GM18526 (cell line): Measurements from ENCODE around the gene TBCEL.

Source experiments
- POLR2A ChIP-seq: IDR thresholded peaks from 3 replicates; pipeline ENCODE4 v1.6.1; 2011; ENCODE audit not compliant: insufficient read length; ENCODE audit errors: extremely low read depth

Gene TBCEL

GRCh38 chr11:121041072-121041471, 17.2 kb downstream of the TBCEL start:
- no peak for TF ChIP-seq POLR2A

DNA sequence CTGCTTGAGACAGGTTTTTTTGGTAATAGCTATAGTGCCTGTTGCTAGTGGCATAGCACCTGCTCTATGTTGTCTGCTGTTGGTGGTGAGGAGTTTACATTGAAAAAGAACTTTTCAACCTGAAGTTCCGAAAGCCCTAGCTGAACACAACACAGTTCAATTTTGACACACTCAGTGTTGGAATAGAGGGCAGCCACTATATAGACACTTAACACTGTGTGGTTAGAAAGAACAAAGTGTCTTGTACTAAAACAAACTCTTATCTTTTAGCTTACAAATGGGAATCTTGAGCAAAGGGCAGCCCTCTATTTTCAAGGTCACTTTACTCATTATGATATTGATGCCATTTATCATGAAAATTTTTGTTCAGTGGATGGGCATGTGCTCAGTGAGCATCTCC, 18.4 kb downstream of the TBCEL start:
- TF ChIP-seq POLR2A: no peak

DNA sequence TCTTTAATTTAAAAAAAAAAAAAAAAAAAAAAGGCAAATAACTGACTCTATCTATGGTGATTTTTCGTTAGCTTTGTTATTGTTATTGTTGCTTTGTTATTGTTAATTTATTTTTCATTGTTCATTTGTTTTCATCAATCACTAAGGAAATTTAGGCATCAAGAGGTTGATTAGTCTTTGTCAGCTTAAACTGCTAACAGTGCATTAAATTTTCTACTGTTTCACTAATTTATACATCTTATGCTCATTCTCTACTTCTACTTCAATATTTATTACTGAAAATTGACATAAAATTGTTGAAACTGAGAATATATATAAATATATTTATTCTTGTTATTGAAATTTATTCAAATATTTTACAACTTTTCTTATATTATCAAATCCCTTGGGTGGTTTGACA, 24.0 kb downstream of the TBCEL start:
- no peak for TF ChIP-seq POLR2A

- TF ChIP-seq POLR2A: no peak
Observed at GRCh38 chr11:121048464-121049233, 24.7 kb downstream of the TBCEL start.

- TF ChIP-seq POLR2A: no peak
Observed at GRCh38 chr11:121053244-121053643, 29.3 kb downstream of the TBCEL start.

GRCh38 chr11:121054266-121054665, 30.4 kb downstream of the TBCEL start:
- TF ChIP-seq POLR2A: no peak

DNA sequence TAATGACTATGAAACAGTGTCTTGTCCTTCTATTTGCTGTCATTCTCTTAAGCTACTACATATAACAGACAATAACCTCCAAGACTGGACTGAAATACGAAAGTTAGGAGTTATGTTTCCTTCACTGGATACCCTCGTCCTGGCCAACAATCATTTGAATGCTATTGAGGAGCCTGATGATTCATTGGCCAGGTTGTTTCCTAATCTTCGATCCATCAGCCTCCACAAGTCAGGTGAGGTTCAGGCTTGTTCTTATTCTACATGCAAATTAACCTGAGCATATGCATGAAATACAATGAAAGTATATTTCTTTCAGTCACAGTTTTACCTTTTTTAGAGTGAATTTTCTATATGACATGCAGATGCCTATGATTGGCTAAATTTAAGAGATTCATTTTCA, 31.2 kb downstream of the TBCEL start:
- no peak for TF ChIP-seq POLR2A

DNA sequence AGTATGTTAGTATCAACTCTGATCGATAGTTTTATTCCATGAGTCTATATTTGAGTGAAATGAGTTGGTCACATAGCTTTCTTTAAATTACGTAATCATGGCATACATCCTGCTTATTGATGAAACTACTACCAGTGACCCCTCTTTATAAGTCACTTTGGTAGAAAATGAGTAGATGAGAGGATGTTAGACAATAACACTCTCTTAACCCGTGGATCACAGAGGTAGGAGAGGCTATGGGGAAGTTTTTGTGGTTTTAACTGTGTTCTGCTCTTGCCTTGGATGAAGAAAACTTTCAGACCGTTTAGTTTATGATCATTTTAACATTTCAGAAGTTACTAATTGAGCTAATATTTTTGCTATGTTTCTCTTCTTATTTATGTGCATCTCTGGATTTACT, 34.0 kb downstream of the TBCEL start:
- no peak for TF ChIP-seq POLR2A

GRCh38 chr11:121058941-121059340, 35.0 kb downstream of the TBCEL start:
- no peak for TF ChIP-seq POLR2A

DNA sequence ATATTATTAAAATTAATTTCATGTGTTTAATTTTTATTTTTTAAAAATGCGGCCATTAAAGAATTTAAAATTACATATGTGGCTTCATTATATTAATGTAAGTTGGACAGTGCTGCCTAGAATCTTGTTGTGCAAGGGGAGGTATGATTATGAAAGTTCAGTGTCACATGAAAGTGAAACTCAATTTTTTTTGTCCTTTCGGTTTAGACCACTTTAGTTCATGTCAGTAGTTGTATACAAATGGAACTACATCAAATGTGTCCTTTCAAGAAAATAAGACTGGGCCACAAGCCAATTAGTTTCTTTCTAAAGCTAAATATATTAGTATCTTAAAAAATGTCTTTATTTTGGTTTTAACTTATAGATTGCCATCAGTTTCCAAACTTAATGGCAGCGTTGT, 35.7 kb downstream of the TBCEL start:
- TF ChIP-seq POLR2A: no peak

- TF ChIP-seq POLR2A: no peak
Observed at GRCh38 chr11:121063728-121064127, 39.8 kb downstream of the TBCEL start.

DNA sequence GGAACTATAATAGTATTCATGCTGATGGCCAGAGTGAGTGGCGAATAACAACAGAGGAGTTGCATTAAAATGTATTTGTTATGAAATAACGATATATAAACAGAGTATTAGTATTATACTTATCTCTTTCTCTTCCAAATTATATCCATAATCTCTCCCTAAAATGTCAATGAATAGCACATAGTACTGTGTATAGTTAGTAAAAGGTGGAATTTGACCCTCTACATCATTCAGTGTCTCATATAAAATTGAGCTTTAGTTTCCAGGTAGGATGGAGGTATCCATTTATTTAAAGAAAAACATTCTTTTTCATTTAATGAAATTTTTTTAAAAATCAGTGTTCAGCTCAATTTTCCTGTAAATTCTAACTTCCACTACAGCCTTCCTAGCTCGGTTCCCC, 42.7 kb downstream of the TBCEL start:
- no peak for TF ChIP-seq POLR2A

GRCh38 chr11:121067026-121067425, 43.1 kb downstream of the TBCEL start:
- TF ChIP-seq POLR2A: no peak

GRCh38 chr11:121067453-121067852, 43.6 kb downstream of the TBCEL start:
- no peak for TF ChIP-seq POLR2A

GRCh38 chr11:121067962-121068647, 44.2 kb downstream of the TBCEL start:
- TF ChIP-seq POLR2A: no peak

DNA sequence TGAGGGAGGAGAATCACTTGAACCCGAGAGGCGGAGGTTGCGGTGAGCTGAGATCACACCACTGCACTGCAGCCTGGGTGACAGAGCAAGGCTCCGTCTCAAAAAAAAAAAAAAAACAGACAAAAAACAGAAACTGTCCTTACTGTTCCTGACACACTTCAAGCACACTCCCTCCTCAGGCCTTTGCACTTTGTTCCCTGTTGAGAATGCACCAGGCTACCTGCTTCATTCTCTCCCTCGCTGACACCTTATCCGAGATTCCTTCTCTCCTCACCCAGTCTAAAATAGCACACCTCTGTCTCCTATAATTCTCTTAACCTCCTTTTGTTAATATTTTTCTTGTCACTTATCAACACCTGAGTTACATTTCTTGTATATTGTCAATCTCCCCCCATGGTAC, 44.9 kb downstream of the TBCEL start:
- TF ChIP-seq POLR2A: no peak
